GM12874 (cell line): ENCODE results near the gene CCL24.

ENCODE experiments used
- TF ChIP-seq, protein P1 (sequence below): IDR thresholded peaks from 2 replicates; pipeline ENCODE4 v1.5.1; 2011; ENCODE audit warnings: low read depth, mild to moderate bottlenecking, control low read depth, low read length, moderate library complexity; ENCODE audit not compliant: insufficient read depth

CCL24 gene

DNA sequence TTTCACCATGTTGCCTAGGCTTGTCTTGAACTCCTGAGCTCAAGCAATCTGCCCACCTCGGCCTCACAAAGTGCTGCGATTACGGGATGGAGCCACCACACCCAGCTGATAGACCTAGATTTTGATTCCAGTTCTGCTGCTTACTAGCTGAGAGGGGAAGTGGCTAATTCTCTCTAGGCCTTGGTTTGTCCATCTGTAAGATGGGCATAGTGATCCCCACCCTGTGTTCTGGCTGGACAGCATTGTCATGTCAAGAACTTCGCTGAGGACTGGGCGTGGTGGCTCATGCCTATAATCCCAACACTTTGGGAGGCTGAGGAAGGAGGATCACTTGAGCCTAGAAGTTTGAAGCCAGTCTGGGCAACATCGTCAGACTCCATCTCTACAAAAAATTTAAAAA, 17.4 kb upstream of the CCL24 start:
- TF ChIP-seq, protein P1, sequence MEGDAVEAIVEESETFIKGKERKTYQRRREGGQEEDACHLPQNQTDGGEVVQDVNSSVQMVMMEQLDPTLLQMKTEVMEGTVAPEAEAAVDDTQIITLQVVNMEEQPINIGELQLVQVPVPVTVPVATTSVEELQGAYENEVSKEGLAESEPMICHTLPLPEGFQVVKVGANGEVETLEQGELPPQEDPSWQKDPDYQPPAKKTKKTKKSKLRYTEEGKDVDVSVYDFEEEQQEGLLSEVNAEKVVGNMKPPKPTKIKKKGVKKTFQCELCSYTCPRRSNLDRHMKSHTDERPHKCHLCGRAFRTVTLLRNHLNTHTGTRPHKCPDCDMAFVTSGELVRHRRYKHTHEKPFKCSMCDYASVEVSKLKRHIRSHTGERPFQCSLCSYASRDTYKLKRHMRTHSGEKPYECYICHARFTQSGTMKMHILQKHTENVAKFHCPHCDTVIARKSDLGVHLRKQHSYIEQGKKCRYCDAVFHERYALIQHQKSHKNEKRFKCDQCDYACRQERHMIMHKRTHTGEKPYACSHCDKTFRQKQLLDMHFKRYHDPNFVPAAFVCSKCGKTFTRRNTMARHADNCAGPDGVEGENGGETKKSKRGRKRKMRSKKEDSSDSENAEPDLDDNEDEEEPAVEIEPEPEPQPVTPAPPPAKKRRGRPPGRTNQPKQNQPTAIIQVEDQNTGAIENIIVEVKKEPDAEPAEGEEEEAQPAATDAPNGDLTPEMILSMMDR, result no peak

DNA sequence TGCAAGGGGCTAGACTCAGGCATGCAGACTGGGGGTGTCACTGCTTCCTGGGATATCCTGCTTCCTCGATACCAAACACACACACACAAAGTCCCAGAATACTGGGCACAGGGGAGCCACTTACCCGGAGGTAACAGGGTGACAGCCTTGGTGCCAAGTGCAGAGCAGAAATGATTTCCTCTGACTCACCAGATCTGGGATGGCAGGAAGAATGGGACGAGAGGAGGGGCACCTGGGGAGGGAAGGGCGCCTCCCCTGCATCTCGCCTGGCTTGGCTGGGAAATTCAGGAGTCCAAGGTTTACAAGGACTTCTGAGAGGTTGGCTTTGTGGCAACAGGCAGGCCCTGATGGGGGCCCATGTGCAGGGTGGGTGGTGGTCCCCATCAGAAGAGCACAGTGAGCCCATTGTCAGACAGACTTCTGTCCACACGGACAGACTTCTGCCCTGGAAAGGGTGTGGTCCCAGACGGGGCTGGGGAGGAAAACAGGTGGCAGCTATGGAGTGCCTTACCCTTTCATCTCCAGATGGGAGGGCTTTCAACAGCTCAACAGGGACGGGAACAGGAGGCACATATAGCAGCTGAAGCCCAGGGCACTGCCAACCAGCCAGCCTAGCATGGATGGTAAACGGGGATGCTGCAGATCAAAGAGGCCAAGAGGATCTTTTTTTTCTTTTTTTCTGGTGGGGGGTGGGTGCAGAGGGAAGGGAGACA, 9.7 kb upstream of the CCL24 start:
- TF ChIP-seq, protein P1, result no peak

DNA sequence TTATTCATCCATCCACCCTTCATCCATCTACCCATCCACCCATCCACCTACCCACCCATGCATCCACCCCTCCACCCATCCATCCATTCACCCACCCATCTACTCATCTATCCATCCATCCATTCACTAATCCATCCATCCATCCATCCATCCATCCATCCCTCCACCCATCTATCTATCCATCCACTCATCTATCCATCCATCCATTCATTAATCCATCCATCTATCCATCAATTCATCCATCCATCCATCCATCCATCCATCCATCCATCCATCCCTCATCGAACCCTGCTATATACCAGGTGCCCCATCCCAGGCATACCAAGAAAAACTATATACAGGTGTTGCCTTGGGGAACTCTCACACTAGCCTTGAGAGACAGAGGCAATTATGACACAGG, 7.1 kb upstream of the CCL24 start:
- TF ChIP-seq, protein P1, result no peak

DNA sequence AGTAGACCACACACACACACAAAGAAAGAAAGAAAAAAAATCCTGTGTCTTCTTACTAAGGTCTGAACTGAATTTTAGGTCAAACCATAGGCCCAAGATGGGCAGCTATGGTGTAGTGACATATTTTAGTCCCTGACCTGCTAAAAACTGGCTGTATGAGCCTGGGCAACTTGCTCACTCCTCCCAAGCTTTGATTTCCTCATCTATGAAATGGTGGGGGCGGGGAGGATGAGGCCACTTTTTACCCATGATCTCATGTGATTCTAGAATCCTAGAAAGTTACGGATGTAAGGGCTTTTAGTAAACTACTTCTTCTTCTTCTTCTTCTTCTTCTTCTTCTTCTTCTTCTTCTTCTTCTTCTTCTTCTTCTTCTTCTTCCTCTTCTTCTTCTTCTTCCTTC, 6.1 kb upstream of the CCL24 start:
- TF ChIP-seq, protein P1, result no peak

DNA sequence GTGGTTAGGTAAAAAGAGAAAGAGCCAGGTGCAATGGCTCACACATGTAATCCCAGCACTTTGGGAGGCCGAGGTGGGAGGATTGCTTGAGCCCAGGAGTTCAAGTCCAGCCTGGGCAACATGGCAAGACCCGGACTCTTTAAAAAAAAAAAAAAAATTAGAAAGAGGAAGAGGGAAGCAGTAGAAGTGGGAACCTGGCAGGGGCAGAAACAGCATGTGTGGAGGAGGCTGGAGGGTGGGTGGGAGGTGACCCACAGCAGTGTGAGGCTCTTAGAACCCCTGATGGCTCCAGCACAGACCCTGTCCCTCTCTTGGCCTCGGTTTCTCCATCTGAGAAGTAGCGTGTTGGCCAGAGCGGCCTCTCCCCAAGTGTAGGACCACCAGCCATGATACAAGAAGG, 4.9 kb upstream of the CCL24 start:
- TF ChIP-seq, protein P1, result no peak

DNA sequence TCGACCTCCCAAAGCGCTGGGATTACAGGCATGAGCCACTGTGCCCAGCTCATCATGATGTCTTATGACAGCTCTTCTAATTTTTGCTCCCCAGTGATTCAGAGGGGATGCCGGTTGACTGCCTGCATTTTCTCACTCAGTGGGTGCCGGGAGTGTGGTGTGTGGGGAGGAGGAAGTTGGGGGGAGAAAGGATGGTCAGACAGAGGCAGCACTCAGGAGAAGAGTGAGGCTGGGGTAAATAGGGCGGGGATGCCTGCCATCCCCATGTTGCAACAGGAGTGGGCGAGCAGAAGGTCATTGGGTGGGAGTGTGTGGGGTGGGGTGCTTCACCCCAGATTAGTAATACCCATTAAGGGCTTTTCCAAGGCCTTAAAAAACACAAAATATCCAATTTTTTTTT, 3.5 kb upstream of the CCL24 start:
- TF ChIP-seq, protein P1, result no peak

DNA sequence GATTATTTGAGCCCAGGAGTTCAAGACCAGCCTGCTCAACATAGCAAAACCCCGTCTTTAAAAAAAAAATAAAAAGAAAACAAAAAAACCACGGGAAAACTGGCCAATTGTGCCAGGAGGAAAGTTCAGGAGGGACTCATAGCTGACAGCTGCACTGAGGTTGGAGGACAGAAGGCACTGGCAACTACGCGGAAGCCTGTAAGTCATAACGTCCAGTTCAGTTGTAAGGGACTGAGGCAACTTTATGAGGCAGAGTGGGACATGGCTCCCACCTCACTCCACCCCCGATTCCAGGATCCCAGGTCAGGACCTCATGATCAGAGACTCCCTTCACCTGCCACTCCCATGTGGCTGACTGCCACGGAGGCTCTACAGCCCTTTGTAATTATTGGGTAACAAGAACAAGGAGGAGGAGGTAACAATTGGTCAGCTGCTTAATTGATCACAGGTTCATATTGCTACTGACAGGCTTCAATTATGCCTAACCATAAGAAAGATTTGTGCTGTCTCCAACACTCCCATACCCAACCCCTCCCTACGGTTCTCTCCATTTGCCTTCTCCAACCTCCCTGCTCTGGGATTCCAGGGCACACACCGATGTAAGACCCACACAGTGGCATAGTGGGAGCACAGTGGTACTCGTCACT, 1.9 kb upstream of the CCL24 start:
- TF ChIP-seq, protein P1, result no peak
